GM19397 (cell line): ENCODE results near the gene CRIM1.

ENCODE experiments used
- ATAC-seq: cut with Tn5 transposase; IDR thresholded peaks from one replicate; pipeline ENCODE4 v1.9.1; 2021; ENCODE audit warnings: mild to moderate bottlenecking, moderate library complexity; ENCODE audit not compliant: unreplicated experiment

CRIM1 gene

DNA sequence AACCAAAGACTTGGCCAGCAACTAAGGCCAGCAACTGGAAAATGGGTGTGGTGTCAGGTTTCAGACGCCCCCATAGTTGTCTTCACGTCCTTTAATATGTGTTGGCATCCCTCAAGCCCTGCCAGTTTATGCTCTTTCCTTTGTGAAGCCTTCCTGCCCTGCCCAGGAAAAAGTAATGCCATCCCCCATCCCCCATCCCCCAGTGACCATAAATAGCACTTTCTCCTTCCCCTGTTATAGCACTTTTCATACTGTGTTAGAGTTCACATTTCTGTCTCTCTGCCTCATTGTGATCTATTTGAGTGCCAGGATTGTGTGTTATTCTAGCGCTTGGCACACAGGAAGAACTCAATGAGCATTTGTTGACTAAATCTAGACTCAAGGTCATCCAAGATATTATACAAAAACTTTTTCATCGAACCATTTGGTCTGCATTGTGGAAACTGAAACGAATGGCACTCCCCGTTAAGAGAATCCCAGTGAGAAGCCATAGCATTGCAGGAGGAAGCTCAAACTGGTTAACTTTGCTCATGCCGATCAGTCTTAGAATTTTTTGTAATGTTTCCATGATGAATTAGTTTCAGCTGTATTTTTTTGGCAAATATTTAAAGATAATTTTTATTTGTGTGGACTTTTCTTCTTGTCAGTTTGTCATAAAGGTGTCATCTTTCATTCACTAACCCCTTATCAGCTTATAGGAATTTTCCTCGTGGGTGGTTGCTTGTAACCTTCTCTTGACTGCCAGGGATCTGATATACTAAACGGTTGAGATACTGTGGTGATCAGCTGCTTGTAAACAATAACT, 15.7 kb downstream of the CRIM1 start:
- no peak for ATAC-seq

DNA sequence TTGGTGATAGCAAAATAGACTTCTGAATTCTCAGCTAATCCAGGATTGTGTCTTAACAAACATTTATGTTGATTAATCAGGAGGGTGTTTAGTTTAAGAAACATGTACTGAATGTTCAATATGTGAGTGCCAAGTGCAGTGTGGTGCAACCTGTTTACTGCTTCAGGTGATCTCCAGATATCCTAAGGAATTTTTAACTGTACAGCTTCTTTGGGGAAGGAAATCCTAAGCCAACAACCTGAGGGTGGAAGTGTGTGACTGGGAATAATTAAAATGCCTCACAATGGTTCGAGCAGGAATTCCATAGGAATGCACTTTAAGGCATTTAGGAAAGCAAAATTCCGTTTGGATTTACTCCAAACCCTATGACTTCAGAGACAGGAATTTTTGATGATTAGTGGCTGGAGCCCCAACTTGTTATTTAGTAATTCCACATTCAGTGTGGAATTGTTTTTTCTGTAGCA, 16.4 kb downstream of the CRIM1 start:
- no peak for ATAC-seq

DNA sequence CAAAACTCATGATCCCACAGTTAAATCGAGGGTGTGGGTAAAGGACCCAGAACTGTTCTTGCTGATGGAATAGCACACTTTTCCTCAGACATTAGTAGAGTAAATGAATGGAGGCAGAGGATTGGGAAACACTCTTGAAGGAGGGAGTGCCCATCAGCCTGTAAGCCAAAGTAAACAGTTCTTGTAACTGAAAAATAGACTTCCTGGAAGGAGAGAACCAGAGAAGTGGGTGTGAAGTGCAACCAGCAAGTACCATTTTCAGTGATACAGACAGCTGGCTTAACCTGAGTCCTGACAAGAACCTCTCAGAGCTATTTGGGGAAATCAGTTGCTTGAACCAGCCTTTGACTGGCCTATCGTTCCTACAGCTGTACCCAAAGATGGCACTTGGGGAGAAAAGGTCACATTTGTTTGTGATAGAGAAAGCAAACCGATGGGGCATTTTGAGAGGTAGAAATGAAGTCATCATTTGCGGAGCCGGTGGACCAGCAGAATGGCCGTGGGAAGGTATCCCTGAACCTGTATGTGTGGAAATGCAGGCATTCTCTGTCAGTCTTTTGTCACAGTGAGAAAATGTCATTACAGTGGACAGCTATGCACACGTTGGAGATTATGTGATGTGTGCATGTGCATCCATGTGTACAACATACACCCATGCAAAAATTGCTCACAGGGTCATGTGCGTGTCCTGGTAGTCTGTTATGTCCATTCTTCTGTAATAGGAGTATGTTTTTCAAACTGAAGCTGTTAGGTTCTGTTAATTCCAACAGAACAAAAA, 17.8 kb downstream of the CRIM1 start:
- no peak for ATAC-seq

DNA sequence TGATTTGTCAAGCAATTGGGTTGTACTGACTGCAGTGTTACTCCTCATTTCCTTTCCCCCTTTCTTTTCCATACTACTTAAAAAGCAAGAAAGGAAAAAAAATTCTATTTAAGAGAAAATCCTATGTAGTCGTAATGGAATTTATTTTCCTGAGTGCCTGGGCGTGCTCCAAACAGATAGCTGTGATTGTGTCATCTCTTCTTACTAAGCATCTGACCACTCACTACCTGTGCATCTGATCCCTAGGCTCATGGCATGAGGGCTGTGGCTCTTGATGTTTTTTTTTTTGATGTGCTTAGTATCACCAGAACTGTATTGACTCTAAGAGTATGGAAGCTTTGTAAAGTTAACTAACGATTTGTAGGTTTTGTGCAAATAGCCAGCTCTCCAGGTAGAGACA, 19.0 kb downstream of the CRIM1 start:
- no peak for ATAC-seq

DNA sequence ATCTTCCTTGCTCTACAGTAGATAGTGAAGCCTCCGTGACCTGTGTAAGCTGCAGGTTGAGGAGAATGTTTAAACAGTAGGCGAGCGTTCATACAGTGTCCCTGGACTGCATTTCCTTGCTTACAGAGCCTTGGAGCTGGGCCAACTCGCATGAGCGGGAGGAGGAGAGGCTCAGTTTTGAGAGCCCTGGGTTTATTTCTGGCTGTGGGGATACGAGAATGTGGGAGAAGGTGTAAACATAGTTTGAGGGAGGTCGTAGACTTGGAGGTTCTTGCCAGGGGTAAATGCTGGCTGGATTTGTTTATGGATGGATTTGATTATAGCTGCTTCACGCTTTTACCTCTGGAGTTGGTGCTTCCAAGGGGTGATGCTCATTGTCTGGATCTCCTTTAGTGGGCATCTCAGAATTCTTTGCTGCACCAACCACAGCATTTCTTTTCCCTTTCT, 20.8 kb downstream of the CRIM1 start:
- ATAC-seq, result no peak

DNA sequence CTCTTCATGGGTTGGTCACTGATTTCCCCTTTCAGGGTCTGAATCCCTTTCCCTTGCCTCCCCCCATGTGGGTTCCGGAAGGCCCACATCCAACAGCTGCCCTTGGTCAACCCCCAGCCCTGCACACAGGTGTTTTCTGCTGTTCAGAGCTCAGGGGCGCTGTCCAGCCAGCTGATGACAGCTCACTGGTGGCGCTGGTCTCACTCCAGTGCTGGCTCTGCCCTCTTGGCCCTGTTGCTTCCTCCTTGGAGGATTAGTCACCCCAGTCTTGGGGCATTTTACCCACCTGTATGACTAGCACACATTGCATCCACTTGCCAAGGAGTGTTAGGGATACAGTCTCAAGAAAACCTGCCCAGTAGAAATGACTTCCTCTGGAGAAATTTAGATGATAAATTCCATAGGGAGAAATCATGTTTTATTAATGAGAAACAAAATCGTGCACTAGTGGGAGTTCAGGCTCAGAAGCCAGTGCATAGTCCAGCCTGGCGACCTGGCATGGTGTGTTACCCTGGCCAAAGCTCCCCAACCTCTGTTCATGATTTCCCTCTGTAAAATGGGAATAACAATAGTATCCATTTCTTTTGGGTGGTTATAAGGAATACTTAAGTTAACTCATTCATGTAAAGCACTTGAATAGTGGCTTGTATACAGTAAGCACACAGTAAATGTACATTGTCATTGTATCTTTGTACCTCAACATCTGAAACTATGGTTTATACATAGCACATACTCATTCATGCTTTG, 21.6 kb downstream of the CRIM1 start:
- ATAC-seq, result no peak

DNA sequence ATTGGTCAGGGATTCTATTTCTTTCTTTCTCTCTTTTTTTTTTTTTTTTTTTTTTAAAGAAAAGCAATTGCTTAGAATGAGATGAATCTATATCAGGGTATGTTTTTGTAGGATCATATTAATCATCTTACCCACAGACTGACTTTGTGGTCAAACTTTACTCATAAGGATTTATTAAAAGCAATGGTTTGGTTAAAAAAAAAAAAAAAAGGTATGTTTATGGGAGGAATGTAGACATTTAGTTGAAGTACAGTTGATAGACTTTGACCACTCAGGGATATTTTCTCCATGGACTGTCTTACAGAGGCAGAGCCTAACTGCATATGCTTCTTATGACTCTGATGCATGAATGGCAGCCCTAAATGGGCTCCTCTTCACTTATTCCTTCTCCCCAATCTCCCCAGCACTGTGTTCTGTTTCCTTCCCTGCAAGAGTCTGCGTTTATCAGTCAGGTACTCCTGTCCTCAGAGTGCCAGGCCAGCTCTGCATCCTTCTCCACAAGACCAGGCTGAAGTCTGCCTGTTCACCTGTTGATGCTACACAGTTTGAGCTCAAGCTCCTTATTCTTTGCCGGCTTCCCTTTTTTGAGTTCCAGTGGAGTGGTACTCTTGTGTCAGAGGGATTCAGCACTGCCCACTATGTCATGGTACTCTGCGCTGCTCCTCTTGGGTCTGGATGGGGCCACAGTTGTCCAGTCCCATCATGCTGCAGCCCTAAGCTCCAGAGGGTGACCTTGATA, 24.3 kb downstream of the CRIM1 start:
- no peak for ATAC-seq

DNA sequence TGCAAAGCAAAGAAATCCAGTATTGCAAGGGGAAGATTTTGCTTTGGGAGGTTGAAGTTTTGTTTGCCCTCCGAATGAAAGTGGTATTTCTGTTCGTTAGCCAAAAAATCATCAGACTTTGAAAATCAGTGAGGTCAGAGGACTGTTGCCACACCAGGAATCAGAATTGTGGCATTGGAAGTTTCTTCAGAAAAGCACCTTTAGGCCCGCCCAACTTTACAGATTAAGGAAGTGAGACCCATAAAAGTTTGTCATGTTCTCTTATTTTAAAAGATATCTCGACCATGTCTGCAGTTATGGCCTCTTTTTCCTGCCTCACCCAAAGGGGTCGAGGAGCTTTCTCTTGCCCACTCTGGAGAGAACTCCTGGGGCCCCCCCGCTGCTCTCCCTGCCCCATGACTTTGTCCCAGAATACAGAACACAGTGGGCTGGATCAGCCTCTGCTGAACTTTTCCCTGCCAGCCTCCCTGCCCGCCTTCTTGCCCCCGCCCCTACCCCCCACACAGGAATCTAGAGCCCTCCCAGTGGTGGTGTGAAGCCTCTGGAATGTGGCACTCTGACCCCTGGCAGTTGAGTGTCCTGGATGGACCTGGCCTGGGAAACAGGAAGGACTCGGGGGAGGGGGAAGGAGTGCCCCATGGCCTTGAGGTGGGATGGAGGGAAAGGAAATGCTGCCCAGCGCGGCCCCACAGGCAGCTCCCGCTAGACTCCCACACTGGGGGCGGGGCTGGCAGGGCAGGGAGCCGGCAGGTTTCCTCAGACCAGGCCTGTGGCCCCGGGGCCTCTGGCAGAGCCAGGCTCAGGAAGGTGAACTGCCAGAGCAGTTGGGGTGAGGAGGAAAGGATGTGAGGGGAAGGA, 25.3 kb downstream of the CRIM1 start:
- no peak for ATAC-seq

DNA sequence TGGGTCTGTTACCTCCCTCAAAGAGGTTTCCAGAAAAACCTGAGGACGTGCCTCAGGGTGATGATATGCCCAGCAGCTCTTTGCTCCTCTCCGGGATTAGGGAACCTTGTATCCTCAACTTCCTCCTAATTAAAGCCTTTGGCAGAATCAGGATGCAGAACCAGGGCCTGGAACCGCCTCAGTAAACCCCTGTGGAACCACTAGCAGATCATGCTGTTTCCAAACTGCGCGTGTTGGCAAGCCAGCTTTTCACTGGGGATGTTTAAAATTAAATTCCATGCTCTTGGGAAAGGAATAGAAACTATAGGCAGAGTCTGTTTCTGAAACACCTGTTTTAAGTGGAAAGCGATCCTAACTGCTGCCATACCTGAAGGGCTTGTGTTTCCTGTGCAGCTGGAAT, 26.4 kb downstream of the CRIM1 start:
- no peak for ATAC-seq

DNA sequence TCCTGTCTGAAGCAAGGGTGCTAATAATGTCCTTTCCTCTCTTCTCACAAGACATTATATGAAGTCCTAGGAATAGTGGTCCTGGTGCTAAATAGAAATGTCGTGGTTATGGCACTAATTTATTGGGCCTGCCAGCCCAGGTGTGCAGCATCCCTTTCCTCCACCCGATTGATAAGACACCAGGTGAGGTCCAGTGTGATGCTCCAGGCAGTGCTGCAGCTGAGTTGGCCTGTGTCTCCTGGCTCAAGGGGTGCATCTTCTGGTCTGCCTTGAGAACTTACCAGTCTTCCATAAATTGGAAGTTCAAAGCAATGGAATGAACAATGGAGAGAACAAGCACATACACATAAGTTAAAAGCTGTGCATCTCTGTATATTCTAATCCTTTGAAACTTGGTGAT, 26.9 kb downstream of the CRIM1 start:
- ATAC-seq, result no peak

DNA sequence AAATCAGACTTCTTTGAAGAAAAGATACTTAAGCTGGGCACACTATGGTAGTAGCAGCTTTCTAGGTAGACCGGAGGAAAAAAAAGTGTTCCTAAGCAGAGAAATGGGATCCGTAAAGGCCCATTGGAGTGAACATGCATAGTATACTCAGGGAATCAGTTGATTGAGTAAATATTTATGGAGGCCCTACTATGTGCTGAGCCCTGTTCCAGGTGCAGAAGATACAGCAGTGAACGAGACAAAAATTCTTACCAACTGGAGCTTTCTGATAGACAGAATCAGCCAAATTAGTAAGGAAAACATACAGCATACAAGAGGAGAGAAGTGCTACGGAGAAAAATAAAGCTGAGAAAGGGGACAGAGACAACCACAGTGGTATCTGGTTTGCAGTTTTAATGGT, 28.1 kb downstream of the CRIM1 start:
- no peak for ATAC-seq

DNA sequence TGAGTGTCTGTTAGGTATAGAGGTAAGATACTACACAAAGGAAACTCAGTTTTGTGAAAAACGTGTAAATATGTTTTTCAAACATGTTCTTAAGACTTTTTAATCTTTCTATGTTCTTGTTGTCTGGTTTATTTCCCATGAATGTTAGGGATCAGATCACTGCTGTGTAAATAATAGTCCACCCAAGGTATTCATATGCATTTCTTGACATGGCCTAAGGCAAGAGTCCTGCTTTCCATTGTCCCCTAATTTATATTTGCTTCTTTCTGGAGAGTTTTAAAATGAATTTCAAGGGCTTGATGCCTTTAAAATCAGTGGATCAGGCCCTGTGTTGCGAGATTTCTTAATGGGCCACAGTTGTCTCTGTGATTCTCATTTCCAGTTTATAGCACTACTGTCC, 28.9 kb downstream of the CRIM1 start:
- no peak for ATAC-seq

DNA sequence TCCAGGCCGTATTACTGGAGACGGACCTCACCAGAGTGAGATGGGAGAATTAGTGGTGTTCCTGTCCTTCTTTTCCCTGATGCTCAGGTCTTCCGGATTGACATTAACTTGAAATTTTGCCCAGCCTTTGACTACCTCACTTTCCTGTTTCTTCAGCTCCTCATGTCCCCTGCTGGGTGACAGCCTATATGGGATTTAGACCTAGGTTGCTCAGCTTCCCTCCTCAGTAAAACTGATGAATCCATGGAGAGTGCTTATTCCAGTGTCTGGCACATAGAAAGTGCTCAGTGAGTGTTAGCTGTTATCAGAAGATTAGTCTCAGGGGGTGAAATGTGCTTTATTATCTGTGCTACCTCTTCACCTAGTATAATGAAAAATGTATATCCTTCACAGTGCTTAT, 30.0 kb downstream of the CRIM1 start:
- no peak for ATAC-seq

DNA sequence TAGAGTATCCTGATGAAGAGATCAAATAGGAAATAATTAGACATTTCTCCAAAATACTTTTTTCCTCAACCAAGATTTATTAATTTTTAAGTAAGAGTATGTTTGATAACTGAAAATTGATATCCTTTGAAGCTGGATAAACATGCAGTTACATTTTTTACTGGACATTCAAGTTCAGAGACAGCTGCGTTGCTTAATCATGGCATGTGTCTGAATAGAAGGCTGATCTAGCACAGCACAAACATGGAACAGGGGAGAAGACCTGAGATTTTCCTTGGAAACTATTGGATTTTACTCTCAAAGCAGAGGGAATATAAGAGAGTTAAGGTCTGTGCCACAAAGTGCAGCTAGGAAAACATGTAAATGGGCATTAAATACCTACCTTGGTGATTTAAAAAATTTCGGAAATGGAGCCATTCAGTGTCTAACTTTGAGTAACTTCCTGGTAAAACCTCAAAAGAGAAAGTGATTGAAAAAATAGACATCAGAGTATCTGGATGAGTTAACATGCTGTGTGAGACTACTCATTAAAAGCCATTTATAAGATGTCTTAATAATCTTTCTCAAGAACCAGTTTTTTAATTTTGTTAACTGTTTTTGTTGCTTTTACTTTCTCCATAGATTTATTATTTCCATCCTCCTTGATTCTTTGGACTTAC, 31.8 kb downstream of the CRIM1 start:
- no peak for ATAC-seq

DNA sequence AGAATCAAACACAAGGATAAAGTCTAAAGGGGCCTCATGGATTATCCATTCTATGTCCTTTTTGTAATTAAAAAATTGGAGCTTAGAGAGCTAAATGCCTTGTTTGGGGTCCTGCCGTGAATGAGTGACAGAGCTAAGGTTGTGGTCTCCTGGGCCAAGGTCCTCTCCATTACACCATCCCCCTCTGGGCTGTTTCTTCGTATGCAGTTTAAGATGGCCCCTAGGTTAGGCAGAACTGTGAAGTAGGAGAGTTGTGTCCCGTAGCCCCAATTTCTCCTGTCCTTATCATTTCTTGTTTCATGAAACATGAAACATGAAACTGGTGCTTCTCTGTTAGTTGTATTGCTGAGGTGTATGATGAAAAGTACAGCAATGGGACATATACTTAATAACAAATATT, 32.9 kb downstream of the CRIM1 start:
- no peak for ATAC-seq

DNA sequence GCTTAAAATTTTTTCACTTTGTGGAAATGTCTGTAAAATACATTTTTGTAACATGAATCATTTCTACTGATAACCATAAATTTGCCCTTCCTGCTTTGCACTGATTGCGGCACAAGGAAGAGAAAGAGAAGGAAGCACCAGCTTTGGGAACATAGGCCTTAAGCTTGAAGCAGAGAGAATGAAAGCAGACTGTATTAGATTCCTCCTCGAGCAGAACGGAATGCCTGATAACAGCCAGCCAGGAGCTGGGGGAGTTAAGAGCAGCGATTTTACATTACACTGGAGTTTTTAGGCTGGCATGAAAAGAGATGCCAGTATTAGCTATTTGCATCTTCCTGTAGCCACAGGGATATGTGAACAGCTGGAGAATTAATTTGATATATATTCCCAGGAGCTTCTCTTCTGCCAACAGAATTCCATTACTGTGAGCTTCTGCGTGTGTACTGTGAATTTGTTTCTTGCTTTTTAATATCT, 33.5 kb downstream of the CRIM1 start:
- ATAC-seq, result no peak

DNA sequence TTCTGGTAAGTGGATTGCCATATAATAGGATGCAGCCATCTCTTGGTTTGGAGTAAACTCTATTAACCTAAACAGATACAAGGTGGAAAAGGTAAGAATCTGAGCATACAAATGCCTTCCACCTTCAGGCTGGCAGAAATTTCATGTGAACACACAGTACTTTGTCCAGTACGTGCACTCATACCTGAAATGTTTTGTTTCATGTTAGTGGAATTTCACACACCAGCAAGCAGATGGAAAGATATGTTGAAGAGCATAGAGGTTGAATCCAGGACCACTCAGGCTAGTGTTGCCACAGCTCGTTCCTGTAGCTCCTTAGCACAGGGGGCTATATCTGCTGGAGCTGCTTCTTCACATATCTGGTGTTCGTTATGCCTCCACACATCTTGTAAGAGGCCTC, 34.0 kb downstream of the CRIM1 start:
- no peak for ATAC-seq

DNA sequence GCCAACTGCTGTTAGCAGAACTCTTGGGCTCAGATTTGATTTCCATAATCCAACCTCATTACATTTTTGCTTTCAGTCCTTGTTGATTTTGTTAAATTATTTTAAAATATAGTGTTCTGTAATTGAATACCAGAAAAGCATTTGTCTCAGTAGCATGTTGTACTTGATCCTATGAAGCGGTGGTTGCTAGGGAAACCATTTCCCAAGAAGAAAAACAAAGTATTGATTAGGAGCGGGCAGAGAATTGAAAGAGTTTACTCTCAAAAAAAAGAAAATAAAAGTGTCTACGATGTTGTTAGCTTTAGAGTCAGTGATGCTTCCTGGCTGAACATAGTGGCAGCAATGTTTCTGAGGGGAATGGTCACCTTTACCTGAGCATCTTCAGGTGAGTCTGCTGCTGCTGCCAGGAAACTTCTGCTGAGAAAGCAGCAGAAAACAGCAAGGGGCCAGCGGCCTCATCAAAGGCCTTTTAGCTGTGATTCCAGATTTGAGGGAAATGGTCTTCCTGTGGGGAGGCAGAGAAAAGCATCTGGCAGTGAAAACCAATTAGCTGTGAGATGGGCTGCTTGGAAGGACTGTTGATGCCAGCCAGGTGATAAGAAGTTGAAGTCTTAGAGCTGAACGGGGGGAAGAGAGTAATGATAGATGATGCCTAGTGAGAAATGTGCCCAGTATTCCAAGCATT, 37.1 kb downstream of the CRIM1 start:
- ATAC-seq, result no peak
